Vagina (tissue), 2 donors: ENCODE measurements around the gene GART.

Experiments
- POLR2A ChIP-seq, 2 donors: fragments of 450-650 bp; IDR thresholded peaks; one replicate each; pipeline ENCODE4 v1.6.1; 2017; ENCODE audit warnings: antibody characterized with exemption in 2 of 2, mild to moderate bottlenecking in 2 of 2, moderate library complexity in 2 of 2
- POLR2AphosphoS5 ChIP-seq, 2 donors: sonication (generic); formaldehyde crosslinking; IDR thresholded peaks; one replicate each; pipeline ENCODE4 v1.9.0; 2017; ENCODE audit warnings: antibody characterized with exemption in 2 of 2, mild to moderate bottlenecking in 2 of 2, low read depth in 1 of 2; ENCODE audit not compliant: insufficient read depth in 1 of 2
- TF ChIP-seq, protein P1 (sequence below), 3 experiments: fragments of 450-650 bp in 2 of 3; fragments of 200-600 bp in 1 of 3; sonication (generic) in 1 of 3; IDR thresholded peaks; one replicate each; pipeline ENCODE4 v1.5.1; 2017 to 2019; ENCODE audit warnings: antibody characterized with exemption in 3 of 3, mild to moderate bottlenecking in 2 of 3, moderate library complexity in 2 of 3

GRCh38 chr21:33539616-33540015 lies 2.3 kb downstream of the GART start:
- no peak for TF ChIP-seq POLR2A (IDR thresholded peaks at IDR 0.05)
- no peak for TF ChIP-seq POLR2AphosphoS5 (IDR thresholded peaks at IDR 0.05; ENCODE audit: insufficient read depth in 1 of 2, low read depth in 1 of 2)
- TF ChIP-seq, protein P1, sequence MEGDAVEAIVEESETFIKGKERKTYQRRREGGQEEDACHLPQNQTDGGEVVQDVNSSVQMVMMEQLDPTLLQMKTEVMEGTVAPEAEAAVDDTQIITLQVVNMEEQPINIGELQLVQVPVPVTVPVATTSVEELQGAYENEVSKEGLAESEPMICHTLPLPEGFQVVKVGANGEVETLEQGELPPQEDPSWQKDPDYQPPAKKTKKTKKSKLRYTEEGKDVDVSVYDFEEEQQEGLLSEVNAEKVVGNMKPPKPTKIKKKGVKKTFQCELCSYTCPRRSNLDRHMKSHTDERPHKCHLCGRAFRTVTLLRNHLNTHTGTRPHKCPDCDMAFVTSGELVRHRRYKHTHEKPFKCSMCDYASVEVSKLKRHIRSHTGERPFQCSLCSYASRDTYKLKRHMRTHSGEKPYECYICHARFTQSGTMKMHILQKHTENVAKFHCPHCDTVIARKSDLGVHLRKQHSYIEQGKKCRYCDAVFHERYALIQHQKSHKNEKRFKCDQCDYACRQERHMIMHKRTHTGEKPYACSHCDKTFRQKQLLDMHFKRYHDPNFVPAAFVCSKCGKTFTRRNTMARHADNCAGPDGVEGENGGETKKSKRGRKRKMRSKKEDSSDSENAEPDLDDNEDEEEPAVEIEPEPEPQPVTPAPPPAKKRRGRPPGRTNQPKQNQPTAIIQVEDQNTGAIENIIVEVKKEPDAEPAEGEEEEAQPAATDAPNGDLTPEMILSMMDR (IDR thresholded peaks at IDR 0.05) = no peak
